ENCODE results near the gene PRR13. TPM values are rescaled to one million over a fixed set of nuclear protein-coding genes. Genes with fewer than 3 reads are reported as not detected.
A peak's percentile ranks its signal among the peaks of the same experiment; 100 is the strongest.
"Not testable (repeated sequence)": the region's sequence is repeated elsewhere in the genome, so short reads cannot be mapped to it uniquely, and the experiment has no call there.

Gene PRR13
- total RNA-seq, 1 donor from 2014 or later, result 106 TPM

- Mint-ChIP-seq H3K9me3 (ENCODE audit: low read depth) (no peaks in the 10 kb centered on the region), H3K4me3 (ENCODE audit: low read depth) (no peak overlapping the region), H3K36me3 (ENCODE audit: insufficient read depth) (peaks cover 14% of the 10 kb centered on the region), H3K4me1 (ENCODE audit: low read depth) (peaks cover 5% of the 10 kb centered on the region), H3K27ac (no peak overlapping the region), H3K27me3 (no peaks in the 10 kb centered on the region)
- no peak for DNase-seq (ENCODE audit: low spot score, unreplicated experiment)
- TF ChIP-seq CTCF (IDR thresholded peaks at IDR 0.05; ENCODE audit: unreplicated experiment), result no peak
Measured at GRCh38 chr12:53413485-53414204, 27.9 kb upstream of the PRR13 start.

- no peaks in the 10 kb centered on the region for H3K27me3 Mint-ChIP-seq
- no peak overlapping the region for H3K27ac Mint-ChIP-seq
- H3K36me3 Mint-ChIP-seq (ENCODE audit: insufficient read depth), result peaks cover 9% of the 10 kb centered on the region
- no peaks in the 10 kb centered on the region for H3K9me3 Mint-ChIP-seq (ENCODE audit: low read depth)
- no peak for DNase-seq (ENCODE audit: low spot score, unreplicated experiment)
- no peak for TF ChIP-seq CTCF (IDR thresholded peaks at IDR 0.05; ENCODE audit: unreplicated experiment)
- H3K4me3 Mint-ChIP-seq (ENCODE audit: low read depth), result no peak overlapping the region
- peaks cover 15% of the 10 kb centered on the region for H3K4me1 Mint-ChIP-seq (ENCODE audit: low read depth)
Measured at GRCh38 chr12:53414756-53415417, 26.6 kb upstream of the PRR13 start.

- H3K9me3 Mint-ChIP-seq (ENCODE audit: low read depth); DNase-seq (ENCODE audit: low spot score, unreplicated experiment); H3K27me3 Mint-ChIP-seq; H3K4me3 Mint-ChIP-seq (ENCODE audit: low read depth); H3K36me3 Mint-ChIP-seq (ENCODE audit: insufficient read depth): not testable (repeated sequence)
- Mint-ChIP-seq H3K27ac (peak overlapping the region; percentile 67), H3K4me1 (ENCODE audit: low read depth) (peaks cover 22% of the 10 kb centered on the region)
Measured at GRCh38 chr12:53415752-53416389, 25.7 kb upstream of the PRR13 start.

GRCh38 chr12:53417291-53417816 is 24.2 kb upstream of the PRR13 start:
- H3K27me3 Mint-ChIP-seq; H3K9me3 Mint-ChIP-seq (ENCODE audit: low read depth); H3K36me3 Mint-ChIP-seq (ENCODE audit: insufficient read depth); H3K4me3 Mint-ChIP-seq (ENCODE audit: low read depth); DNase-seq (ENCODE audit: low spot score, unreplicated experiment): not testable (repeated sequence)
- Mint-ChIP-seq H3K4me1 (ENCODE audit: low read depth) (peaks cover 27% of the 10 kb centered on the region), H3K27ac (peak overlapping the region; percentile 76)

- peaks cover 3% of the 10 kb centered on the region for H3K36me3 Mint-ChIP-seq (ENCODE audit: insufficient read depth)
- no peaks in the 10 kb centered on the region for H3K27me3 Mint-ChIP-seq
- peak overlapping the region; percentile 82 for H3K27ac Mint-ChIP-seq
- H3K4me1 Mint-ChIP-seq (ENCODE audit: low read depth), result peaks cover 27% of the 10 kb centered on the region
- DNase-seq (ENCODE audit: low spot score, unreplicated experiment), result no peak
- no peak overlapping the region for H3K4me3 Mint-ChIP-seq (ENCODE audit: low read depth)
- H3K9me3 Mint-ChIP-seq (ENCODE audit: low read depth), result no peaks in the 10 kb centered on the region
- TF ChIP-seq CTCF (IDR thresholded peaks at IDR 0.05; ENCODE audit: unreplicated experiment), result no peak
Measured at GRCh38 chr12:53418221-53418620, 23.3 kb upstream of the PRR13 start.

GRCh38 chr12:53419756-53420155 is 21.8 kb upstream of the PRR13 start:
- no peak for DNase-seq (ENCODE audit: low spot score, unreplicated experiment)
- Mint-ChIP-seq H3K27ac (peak overlapping the region; percentile 89), H3K4me3 (ENCODE audit: low read depth) (no peak overlapping the region), H3K4me1 (ENCODE audit: low read depth) (peaks cover 42% of the 10 kb centered on the region), H3K36me3 (ENCODE audit: insufficient read depth) (no peaks in the 10 kb centered on the region), H3K27me3 (no peaks in the 10 kb centered on the region), H3K9me3 (ENCODE audit: low read depth) (no peaks in the 10 kb centered on the region)
- no peak for TF ChIP-seq CTCF (IDR thresholded peaks at IDR 0.05; ENCODE audit: unreplicated experiment)

GRCh38 chr12:53422247-53422646 is 19.3 kb upstream of the PRR13 start:
- H3K9me3 Mint-ChIP-seq (ENCODE audit: low read depth); H3K4me3 Mint-ChIP-seq (ENCODE audit: low read depth); H3K27me3 Mint-ChIP-seq; H3K36me3 Mint-ChIP-seq (ENCODE audit: insufficient read depth); H3K27ac Mint-ChIP-seq; DNase-seq (ENCODE audit: low spot score, unreplicated experiment): not testable (repeated sequence)
- H3K4me1 Mint-ChIP-seq (ENCODE audit: low read depth), result peaks cover 61% of the 10 kb centered on the region

Measured in progenitor cell of endocrine pancreas (in vitro differentiated cells).